GM21367 (cell line): ENCODE results near the gene FAM219B.

Experiments
- ATAC-seq: cut with Tn5 transposase; IDR thresholded peaks from one replicate; pipeline ENCODE4 v1.9.1; 2021; ENCODE audit not compliant: unreplicated experiment

Gene FAM219B

DNA sequence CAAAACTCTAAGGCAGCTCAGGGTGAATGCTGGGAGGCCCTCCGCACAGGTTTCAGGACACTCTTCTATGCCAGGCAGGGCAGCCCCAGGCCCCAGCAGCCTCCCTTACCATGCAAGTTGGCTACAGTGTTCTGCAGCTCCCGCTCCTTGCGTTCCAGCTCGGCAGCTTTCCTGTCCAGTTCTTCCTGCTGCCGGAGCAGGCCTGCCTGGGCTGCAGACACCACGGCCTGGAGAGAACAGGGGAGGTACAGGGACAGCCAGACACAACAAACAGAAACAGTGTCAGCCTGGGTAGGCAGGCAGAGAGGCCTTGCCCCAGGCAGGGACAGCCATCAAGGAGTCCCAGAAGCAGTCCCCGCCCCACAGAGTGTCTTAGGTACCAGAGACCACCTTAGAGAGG is 54.7 kb downstream of the FAM219B start:
- no peak for ATAC-seq

DNA sequence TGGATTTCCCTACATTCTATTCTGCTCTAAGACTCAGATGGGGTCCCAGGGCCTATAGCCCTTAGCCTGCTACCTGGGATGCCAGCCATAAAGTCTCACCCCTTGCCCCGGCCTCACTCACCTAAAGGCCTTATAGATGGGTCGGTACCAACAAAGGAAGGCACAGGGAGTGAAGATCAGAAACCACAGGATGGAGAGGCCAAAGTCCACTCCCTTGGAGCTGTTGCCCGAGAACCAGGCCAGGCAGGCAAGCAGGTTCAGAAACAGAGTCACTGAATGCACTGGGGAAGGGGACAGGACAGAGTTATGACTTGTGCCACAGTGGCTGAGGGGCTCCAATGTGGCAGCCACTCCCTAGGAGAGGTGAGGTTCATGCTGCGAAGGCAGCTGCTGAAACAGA is 56.3 kb downstream of the FAM219B start:
- ATAC-seq, result no peak
